D721Med (cell line): ENCODE results near the gene ARV1.
A peak's percentile ranks its signal among the peaks of the same experiment; 100 is the strongest.
"Not testable (repeated sequence)": the region's sequence is repeated elsewhere in the genome, so short reads cannot be mapped to it uniquely, and the experiment has no call there.

Source experiments
- DNase-seq: peaks from one replicate; pipeline ENCODE4 v3.0.0; 2011; ENCODE audit warnings: low spot score; ENCODE audit not compliant: insufficient read length
- FAIRE-seq: peaks from 2 replicates; lab custom pipeline; 2011; peaks lifted over from hg19 to GRCh38; lab: Jason Lieb, UNC
- CTCF ChIP-seq: IDR thresholded peaks from 2 replicates; pipeline ENCODE4 v1.5.1; 2012; ENCODE audit warnings: mild to moderate bottlenecking, control low read depth; ENCODE audit not compliant: insufficient read depth; ENCODE audit errors: missing control alignments

Gene ARV1

GRCh38 chr1:230994860-230995259 lies 16.0 kb downstream of the ARV1 start:
- no peak for FAIRE-seq
- no peak for DNase-seq
- TF ChIP-seq CTCF, result no peak

- no peak for TF ChIP-seq CTCF
- FAIRE-seq (peak; percentile 41), DNase-seq (no peak)
Observed at GRCh38 chr1:231000201-231000600, 21.3 kb downstream of the ARV1 start.

GRCh38 chr1:231000639-231001038 lies 21.7 kb downstream of the ARV1 start:
- FAIRE-seq, result no peak
- no peak for TF ChIP-seq CTCF
- DNase-seq, result no peak

- TF ChIP-seq CTCF, result no peak
- DNase-seq (no peak), FAIRE-seq (no peak)
Observed at GRCh38 chr1:231001892-231002291, 23.0 kb downstream of the ARV1 start.

GRCh38 chr1:231007535-231007934 lies 28.6 kb downstream of the ARV1 start:
- not testable (repeated sequence) for DNase-seq, FAIRE-seq

GRCh38 chr1:231011360-231011759 lies 32.5 kb downstream of the ARV1 start:
- no peak for FAIRE-seq
- no peak for TF ChIP-seq CTCF

GRCh38 chr1:231011963-231012362 lies 33.1 kb downstream of the ARV1 start:
- FAIRE-seq (no peak), DNase-seq (no peak)
- TF ChIP-seq CTCF, result no peak

More at GRCh38 chr1:231011360-231011759, 32.5 kb downstream of the ARV1 start:
- no peak for DNase-seq
